HEK293 (cell line): ENCODE results near the gene CDS1.

ENCODE experiments used
- ATF2 ChIP-seq: fragments of 450-650 bp; formaldehyde crosslinking; IDR thresholded peaks from 2 replicates; pipeline ENCODE4 v1.5.1; 2016; ENCODE audit warnings: missing biosample characterization, missing genetic modification characterization, low read depth
- CTCF ChIP-seq: fragments of 450-650 bp; formaldehyde crosslinking; IDR thresholded peaks from 2 replicates; pipeline ENCODE4 v1.5.1; 2016; ENCODE audit warnings: missing biosample characterization, missing genetic modification characterization
- GLIS1 ChIP-seq: fragments of 450-650 bp; formaldehyde crosslinking; IDR thresholded peaks from 2 replicates; pipeline ENCODE4 v1.5.1; 2016; ENCODE audit warnings: missing biosample characterization, missing genetic modification characterization
- KLF1 ChIP-seq: fragments of 450-650 bp; formaldehyde crosslinking; IDR thresholded peaks from 2 replicates; pipeline ENCODE4 v1.5.1; 2016; ENCODE audit warnings: missing biosample characterization, missing genetic modification characterization
- KLF17 ChIP-seq: fragments of 450-650 bp; formaldehyde crosslinking; IDR thresholded peaks from 2 replicates; pipeline ENCODE4 v1.5.1; 2016; ENCODE audit warnings: missing biosample characterization, missing genetic modification characterization
- KLF8 ChIP-seq: fragments of 450-650 bp; formaldehyde crosslinking; IDR thresholded peaks from 2 replicates; pipeline ENCODE4 v1.5.1; 2016; ENCODE audit warnings: missing biosample characterization, missing genetic modification characterization
- KLF9 ChIP-seq: fragments of 450-650 bp; formaldehyde crosslinking; IDR thresholded peaks from 2 replicates; pipeline ENCODE4 v1.5.1; 2016; ENCODE audit warnings: missing biosample characterization, missing genetic modification characterization, low read depth
- PATZ1 ChIP-seq: fragments of 450-650 bp; formaldehyde crosslinking; IDR thresholded peaks from 2 replicates; pipeline ENCODE4 v1.5.1; 2016; ENCODE audit warnings: missing biosample characterization, missing genetic modification characterization
- PRDM10 ChIP-seq: fragments of 450-650 bp; formaldehyde crosslinking; IDR thresholded peaks from 2 replicates; pipeline ENCODE4 v1.5.1; 2016; ENCODE audit warnings: missing biosample characterization, missing genetic modification characterization
- SALL2 ChIP-seq: fragments of 450-650 bp; formaldehyde crosslinking; IDR thresholded peaks from 2 replicates; pipeline ENCODE4 v1.5.0; 2017; ENCODE audit warnings: missing biosample characterization, mild to moderate bottlenecking, missing genetic modification characterization, borderline replicate concordance
- SCRT1 ChIP-seq: fragments of 450-650 bp; formaldehyde crosslinking; IDR thresholded peaks from 2 replicates; pipeline ENCODE4 v1.5.1; 2016; ENCODE audit warnings: missing biosample characterization, missing genetic modification characterization, borderline replicate concordance
- SP2 ChIP-seq: fragments of 450-650 bp; formaldehyde crosslinking; IDR thresholded peaks from 2 replicates; pipeline ENCODE4 v1.5.1; 2016; ENCODE audit warnings: missing biosample characterization, missing genetic modification characterization
- SP7 ChIP-seq: fragments of 450-650 bp; formaldehyde crosslinking; IDR thresholded peaks from 2 replicates; pipeline ENCODE4 v1.5.1; 2016; ENCODE audit warnings: missing biosample characterization, missing genetic modification characterization
- YY1 ChIP-seq: fragments of 450-650 bp; formaldehyde crosslinking; IDR thresholded peaks from 2 replicates; pipeline ENCODE4 v1.5.1; 2018; ENCODE audit warnings: missing biosample characterization, missing genetic modification characterization
- ZBTB17 ChIP-seq: fragments of 450-650 bp; formaldehyde crosslinking; IDR thresholded peaks from 2 replicates; pipeline ENCODE4 v1.5.1; 2016; ENCODE audit warnings: missing biosample characterization, missing genetic modification characterization
- ZBTB20 ChIP-seq: fragments of 450-650 bp; formaldehyde crosslinking; IDR thresholded peaks from 2 replicates; pipeline ENCODE4 v1.5.1; 2016; ENCODE audit warnings: missing biosample characterization, missing genetic modification characterization
- ZBTB21 ChIP-seq: fragments of 450-650 bp; formaldehyde crosslinking; IDR thresholded peaks from 2 replicates; pipeline ENCODE4 v1.5.1; 2017; ENCODE audit warnings: missing biosample characterization, missing genetic modification characterization
- ZNF112 ChIP-seq: fragments of 450-650 bp; formaldehyde crosslinking; IDR thresholded peaks from 2 replicates; pipeline ENCODE4 v1.5.0; 2017; ENCODE audit warnings: missing biosample characterization, missing genetic modification characterization
- ZNF175 ChIP-seq: fragments of 450-650 bp; formaldehyde crosslinking; IDR thresholded peaks from 2 replicates; pipeline ENCODE4 v1.5.1; 2016; ENCODE audit warnings: missing biosample characterization, missing genetic modification characterization
- ZNF2 ChIP-seq: fragments of 450-650 bp; formaldehyde crosslinking; IDR thresholded peaks from 2 replicates; pipeline ENCODE4 v1.5.1; 2016; ENCODE audit warnings: missing biosample characterization, missing genetic modification characterization
- ZNF266 ChIP-seq: fragments of 450-650 bp; formaldehyde crosslinking; IDR thresholded peaks from 2 replicates; pipeline ENCODE4 v1.5.1; 2016; ENCODE audit warnings: missing biosample characterization, missing genetic modification characterization, low read depth
- ZNF350 ChIP-seq: fragments of 450-650 bp; formaldehyde crosslinking; IDR thresholded peaks from 2 replicates; pipeline ENCODE4 v1.5.0; 2017; ENCODE audit warnings: missing biosample characterization, mild to moderate bottlenecking, missing genetic modification characterization
- ZNF449 ChIP-seq: fragments of 450-650 bp; formaldehyde crosslinking; IDR thresholded peaks from 2 replicates; pipeline ENCODE4 v1.5.1; 2017; ENCODE audit warnings: missing biosample characterization, mild to moderate bottlenecking, missing genetic modification characterization, moderate library complexity
- ZNF48 ChIP-seq: fragments of 450-650 bp; formaldehyde crosslinking; IDR thresholded peaks from 2 replicates; pipeline ENCODE4 v1.5.1; 2016; ENCODE audit warnings: missing biosample characterization, missing genetic modification characterization
- ZNF623 ChIP-seq: fragments of 450-650 bp; formaldehyde crosslinking; IDR thresholded peaks from 2 replicates; pipeline ENCODE4 v1.5.1; 2016; ENCODE audit warnings: missing biosample characterization, missing genetic modification characterization
- ZNF629 ChIP-seq: fragments of 450-650 bp; formaldehyde crosslinking; IDR thresholded peaks from 2 replicates; pipeline ENCODE4 v1.5.1; 2017; ENCODE audit warnings: missing biosample characterization, missing genetic modification characterization
- ZNF837 ChIP-seq: fragments of 450-650 bp; formaldehyde crosslinking; IDR thresholded peaks from 2 replicates; pipeline ENCODE4 v1.5.1; 2016; ENCODE audit warnings: missing biosample characterization, missing genetic modification characterization

Gene CDS1

GRCh38 chr4:84582302-84582987 lies 482 bp upstream of the CDS1 start (continued):
- TF ChIP-seq PATZ1 (tag by site-specific recombination) (peak; percentile 97), SP2 (tag by site-specific recombination) (peak; percentile 87), ZNF449 (tag by site-specific recombination) (0 out of 2 replicates have a peak, but pooled peaks have one; percentile 16), SALL2 (tag by site-specific recombination) (no peak), ATF2 (tag by site-specific recombination) (peak; percentile 92), ZBTB20 (peak; percentile 60), ZNF175 (no peak), KLF8 (tag by site-specific recombination) (peak; percentile 82), ZNF837 (tag by site-specific recombination) (no peak), GLIS1 (tag by site-specific recombination) (peak; percentile 54), KLF1 (tag by site-specific recombination) (0 out of 2 replicates have a peak, but pooled peaks have one; percentile 21), ZNF2 (tag by site-specific recombination) (no peak), ZNF623 (tag by site-specific recombination) (no peak), YY1 (no peak), PRDM10 (tag by site-specific recombination) (peak; percentile 19; the same call in 1 of the 2 replicates), ZNF112 (tag by site-specific recombination) (no peak), ZBTB17 (no peak), ZBTB21 (tag by site-specific recombination) (0 out of 2 replicates have a peak, but pooled peaks have one; percentile 24), KLF9 (tag by site-specific recombination) (peak; percentile 94), CTCF (0 out of 2 replicates have a peak, but pooled peaks have one; percentile 16), ZNF48 (tag by site-specific recombination) (no peak), SP7 (tag by site-specific recombination) (peak; percentile 5; the same call in 1 of the 2 replicates), ZNF266 (tag by site-specific recombination) (no peak), KLF17 (tag by site-specific recombination) (no peak), ZNF350 (tag by site-specific recombination) (no peak), ZNF629 (tag by site-specific recombination) (peak; percentile 76), SCRT1 (tag by site-specific recombination) (peak; percentile 40; the same call in 1 of the 2 replicates)
